ENCODE data around the gene EIF6. TPM values are rescaled to one million over a fixed set of nuclear protein-coding genes. Genes with fewer than 3 reads are reported as not detected.

EIF6 gene
- polyA plus RNA-seq, 1 experiment, result 133 TPM

- DNase-seq (ENCODE audit: low read depth, low spot score), result no peak
- POLR2A ChIA-PET, result no interaction called here
- CTCF ChIA-PET, result no interaction called here
- no peak overlapping the region for H3K4me3 ChIP-seq (ENCODE audit: low read depth, low read length)
- no peak overlapping the region for H3K27ac ChIP-seq (ENCODE audit: low read depth, low read length)
- no peaks in the 10 kb centered on the region for H3K27me3 ChIP-seq (ENCODE audit: control insufficient read depth, insufficient read depth, low read length)
- no peaks in the 10 kb centered on the region for H3K9me3 ChIP-seq (ENCODE audit: control insufficient read depth, insufficient read depth, low read length)
- TF ChIP-seq CTCF (IDR thresholded peaks at IDR 0.05; ENCODE audit: low read depth, low read length), result no peak
Measured at GRCh38 chr20:35326021-35326739, 41.6 kb upstream of the EIF6 start.

GRCh38 chr20:35325401-35325800, 40.8 kb upstream of the EIF6 start:
- ChIA-PET CTCF (interaction anchor here (0.6 kb wide), 1 partner anchor 42 kb away, joined by 3 read pairs; no protein-coding TSS in a partner anchor), POLR2A (no interaction called here)

GRCh38 chr20:35320396-35321126, 36.0 kb upstream of the EIF6 start:
- CTCF ChIA-PET, result interaction anchor here (0.6 to 1.5 kb wide), 2 partner anchors 13 to 132 kb away, joined by 4 to 5 read pairs; no protein-coding TSS in a partner anchor
- POLR2A ChIA-PET, result interaction anchor here (1.1 to 1.5 kb wide), 2 partner anchors 14 to 15 kb away, joined by 4 to 12 read pairs; no protein-coding TSS in a partner anchor
- Histone ChIP-seq H3K4me3 (ENCODE audit: low read depth, low read length) (no peak overlapping the region), H3K27me3 (ENCODE audit: control insufficient read depth, insufficient read depth, low read length) (no peaks in the 10 kb centered on the region), H3K27ac (ENCODE audit: low read depth, low read length) (peak overlapping the region; percentile 63), H3K9me3 (ENCODE audit: control insufficient read depth, insufficient read depth, low read length) (no peaks in the 10 kb centered on the region)
- TF ChIP-seq CTCF (IDR thresholded peaks at IDR 0.05; ENCODE audit: low read depth, low read length), result no peak
- no peak for DNase-seq (ENCODE audit: low read depth, low spot score)

More at GRCh38 chr20:35325401-35325800, 40.8 kb upstream of the EIF6 start:
- no peak overlapping the region for H3K4me3 ChIP-seq (ENCODE audit: low read depth, low read length)
- H3K27ac ChIP-seq (ENCODE audit: low read depth, low read length), result no peak overlapping the region
- no peaks in the 10 kb centered on the region for H3K27me3 ChIP-seq (ENCODE audit: control insufficient read depth, insufficient read depth, low read length)
- no peak for TF ChIP-seq CTCF (IDR thresholded peaks at IDR 0.05; ENCODE audit: low read depth, low read length)
- DNase-seq (ENCODE audit: low read depth, low spot score), result no peak
- no peaks in the 10 kb centered on the region for H3K9me3 ChIP-seq (ENCODE audit: control insufficient read depth, insufficient read depth, low read length)

- no peak for DNase-seq (ENCODE audit: low read depth, low spot score)
- H3K27me3 ChIP-seq (ENCODE audit: control insufficient read depth, insufficient read depth, low read length), result no peaks in the 10 kb centered on the region
- ChIA-PET POLR2A (interaction anchor here (1.1 to 1.5 kb wide), 2 partner anchors 14 kb away, joined by 4 to 12 read pairs; no protein-coding TSS in a partner anchor), CTCF (interaction anchor here (3.5 kb wide), 1 partner anchor 14 kb away, joined by 17 read pairs; no protein-coding TSS in a partner anchor)
- no peaks in the 10 kb centered on the region for H3K9me3 ChIP-seq (ENCODE audit: control insufficient read depth, insufficient read depth, low read length)
- no peak overlapping the region for H3K4me3 ChIP-seq (ENCODE audit: low read depth, low read length)
- no peak for TF ChIP-seq CTCF (IDR thresholded peaks at IDR 0.05; ENCODE audit: low read depth, low read length)
- H3K27ac ChIP-seq (ENCODE audit: low read depth, low read length), result peak overlapping the region; percentile 63
Measured at GRCh38 chr20:35319871-35320197, 35.3 kb upstream of the EIF6 start.
